Subcutaneous preadipocyte (primary cell): ENCODE results near the gene SCYGR7. TPM values are rescaled to one million over a fixed set of nuclear protein-coding genes. Genes with fewer than 3 reads are reported as not detected.

Experiments
- small RNA-seq: library from RNA; depleted of rRNA; stranded (forward); fragments of <200 nt; gene quantifications from one replicate; pipeline ENCODE3, GENCODE V24; 2012
- total RNA-seq: library from RNA; depleted of rRNA; stranded (reverse); fragments of >200 nt; gene quantifications from 2 replicates; pipeline ENCODE4 v1.2.3, GENCODE V29; 2012

Gene SCYGR7, protein sequence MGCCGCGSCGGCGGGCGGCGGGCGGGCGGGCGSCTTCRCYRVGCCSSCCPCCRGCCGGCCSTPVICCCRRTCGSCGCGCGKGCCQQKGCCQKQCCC
- total RNA-seq = not detected in 2 replicates

DNA sequence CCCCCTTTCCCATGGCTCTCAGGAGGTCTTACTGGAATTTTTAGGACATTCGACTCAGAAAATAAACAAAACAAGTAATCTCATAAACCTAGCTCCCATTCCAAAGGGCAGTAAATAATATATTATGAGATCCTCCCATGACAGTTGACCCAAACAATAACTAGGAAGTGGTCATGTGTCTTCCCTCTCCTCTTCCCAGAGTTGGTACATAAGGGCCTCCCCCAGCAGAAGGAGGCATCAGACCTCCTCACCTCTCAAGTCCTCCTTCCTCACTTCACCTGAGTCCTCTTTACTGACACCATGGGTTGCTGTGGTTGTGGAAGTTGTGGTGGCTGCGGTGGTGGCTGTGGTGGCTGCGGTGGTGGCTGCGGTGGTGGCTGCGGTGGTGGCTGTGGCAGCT, at the start of gene SCYGR7:
SCYGR7 (plus strand) TSS at position 301 of the 400 bp plus-strand sequence; CDS start at position 301, 0 bp downstream.

GRCh38 chr2:227717687-227718567, 10.2 kb upstream of the SCYGR7 start, which contains the start of gene SLC19A3:
Gene SLC19A3 (minus strand): TSS chr2:227718028. CDS start chr2:227702318, 15,710 bp downstream.

DNA sequence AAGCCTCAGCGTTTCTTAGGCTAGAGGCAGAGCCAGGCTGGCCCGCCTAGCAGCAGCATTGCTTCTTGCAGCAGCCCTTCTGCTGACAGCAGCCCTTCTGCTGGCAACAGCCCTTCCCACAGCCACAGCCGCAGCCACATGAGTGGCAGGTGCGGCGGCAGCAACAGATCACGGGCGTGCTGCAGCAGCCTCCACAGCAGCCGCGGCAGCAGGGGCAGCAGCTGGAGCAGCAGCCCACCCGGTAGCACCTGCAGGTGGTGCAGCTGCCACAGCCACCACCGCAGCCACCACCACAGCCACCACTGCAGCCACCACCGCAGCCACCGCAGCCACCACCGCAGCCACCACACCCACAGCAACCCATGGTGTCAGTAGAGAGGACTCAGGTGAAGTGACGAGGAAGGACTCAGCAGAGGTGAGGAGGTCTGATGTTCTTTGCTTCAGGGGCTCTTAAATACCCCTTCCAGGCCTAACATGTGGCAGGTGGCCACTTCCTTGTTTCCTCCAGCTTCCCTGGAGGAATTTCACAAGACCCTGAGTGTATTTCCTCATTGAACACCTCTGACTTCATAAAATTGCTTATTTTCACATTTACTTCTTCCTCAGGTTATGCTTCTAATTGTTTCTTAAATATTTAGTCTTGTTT, 3.6 kb upstream of the SCYGR7 start, which contains the start of gene SCYGR6:
SCYGR6 (minus strand) TSS at position 364 of the 646 bp plus-strand sequence; CDS start at position 364, 0 bp downstream.

DNA sequence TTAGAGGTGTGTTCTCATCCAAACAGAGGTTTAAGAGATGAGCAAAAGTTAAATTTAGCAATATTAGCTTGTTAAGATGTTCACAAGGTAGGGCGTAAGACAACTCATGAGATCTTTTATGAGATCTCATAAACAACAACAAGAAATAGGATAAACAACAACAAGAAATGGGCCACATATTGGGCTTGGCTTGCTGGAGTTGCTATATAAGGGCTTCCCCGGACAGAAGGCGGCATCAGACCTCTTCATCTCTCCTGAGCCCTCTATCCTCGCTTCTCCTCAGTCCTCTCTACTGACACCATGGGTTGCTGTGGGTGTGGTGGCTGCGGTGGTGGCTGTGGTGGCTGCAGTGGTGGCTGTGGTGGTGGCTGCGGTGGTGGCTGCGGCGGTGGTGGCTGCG, 17.5 kb downstream of the SCYGR7 start, which contains the start of gene SCYGR8:
SCYGR8 (plus strand) TSS at position 301 of the 400 bp plus-strand sequence; CDS start at position 301, 0 bp downstream.

Small RNAs within 50 kb of the gene (small RNA-seq; reads per million reads assigned to genes)
- gene RNA5SP121 = not detected
- not detected for gene SNRPGP8

Other genes with a start within 250 kb of the SCYGR7 start
- not detected in 2 replicates for gene SCYGR2, start 129.4 kb upstream of the SCYGR7 start, total RNA-seq
- gene SCYGR3, start 113.5 kb upstream of the SCYGR7 start, total RNA-seq = not detected in 2 replicates
- gene SCYGR4, start 110.8 kb upstream of the SCYGR7 start, total RNA-seq = not detected in 2 replicates
- gene SCYGR5, start 61.5 kb upstream of the SCYGR7 start, total RNA-seq = not detected in 2 replicates
- gene SLC19A3, start 10.3 kb upstream of the SCYGR7 start, total RNA-seq = 1.4 and 1.8 TPM in 2 replicates
- not detected in 2 replicates for gene SCYGR6, start 3.6 kb upstream of the SCYGR7 start, total RNA-seq
- gene SCYGR8, start 17.6 kb downstream of the SCYGR7 start, total RNA-seq = not detected in 2 replicates
- 1.1 and 1.2 TPM in 2 replicates for gene CCL20, start 85.5 kb downstream of the SCYGR7 start, total RNA-seq
- gene DAW1, start 143.3 kb downstream of the SCYGR7 start, total RNA-seq = 2.0 and 5.5 TPM in 2 replicates